ENCODE measurements around the gene LDHD. TPM values are rescaled to one million over a fixed set of nuclear protein-coding genes. Genes with fewer than 3 reads are reported as not detected.

The LDHD gene
- total RNA-seq, 4 donors from 2014 or later, result 2.5 to 37.0 (median 22.4) TPM

- Histone ChIP-seq H3K36me3 (peaks cover 0 to 7% (median 0%) of the 10 kb centered on the region in 3 donors), H3K4me1 (peaks cover 0 to 38% (median 3%) of the 10 kb centered on the region in 4 donors), H3K27me3 (no peaks in the 10 kb centered on the region), H3K4me3 (no peak overlapping the region), H3K27ac (peak overlapping the region; percentile 43 to 59 (median 50)), H3K9me3 (no peaks in the 10 kb centered on the region)
- peak in 2 of 3 donors; percentile 37 to 75 for DNase-seq
- no peak for TF ChIP-seq POLR2A (IDR thresholded peaks at IDR 0.05)
- no peak for TF ChIP-seq CTCF (IDR thresholded peaks at IDR 0.05)
Measured at GRCh38 chr16:75099738-75100602, 16.6 kb downstream of the LDHD start.

GRCh38 chr16:75099075-75099667 lies 17.4 kb downstream of the LDHD start:
- Histone ChIP-seq H3K36me3 (peaks cover 0 to 15% (median 0%) of the 10 kb centered on the region in 3 donors), H3K4me1 (peaks cover 0 to 32% (median 3%) of the 10 kb centered on the region in 4 donors), H3K9me3 (no peaks in the 10 kb centered on the region), H3K27me3 (no peaks in the 10 kb centered on the region), H3K27ac (peak overlapping the region; percentile 43 to 59 (median 50)), H3K4me3 (no peak overlapping the region)
- DNase-seq, result no peak
- TF ChIP-seq POLR2A (IDR thresholded peaks at IDR 0.05) (no peak), CTCF (IDR thresholded peaks at IDR 0.05) (no peak)

GRCh38 chr16:75097941-75098901 lies 18.4 kb downstream of the LDHD start:
- no peak for DNase-seq
- no peak for TF ChIP-seq CTCF (IDR thresholded peaks at IDR 0.05)
- TF ChIP-seq POLR2A (IDR thresholded peaks at IDR 0.05), result no peak
- Histone ChIP-seq H3K4me3 (no peak overlapping the region), H3K9me3 (no peaks in the 10 kb centered on the region), H3K4me1 (peaks cover 0 to 40% (median 3%) of the 10 kb centered on the region in 4 donors), H3K36me3 (peaks cover 0 to 16% (median 0%) of the 10 kb centered on the region in 3 donors), H3K27me3 (no peaks in the 10 kb centered on the region), H3K27ac (peak overlapping the region in 3 of 4 donors; percentile 43 to 59 (median 55))

GRCh38 chr16:75097191-75097761 lies 19.3 kb downstream of the LDHD start:
- DNase-seq, result no peak

More at GRCh38 chr16:75097191-75097761, 19.3 kb downstream of the LDHD start:
- H3K27ac ChIP-seq, result no peak overlapping the region
- no peaks in the 10 kb centered on the region for H3K9me3 ChIP-seq
- no peak overlapping the region for H3K4me3 ChIP-seq
- peaks cover 0 to 42% (median 3%) of the 10 kb centered on the region in 4 donors for H3K4me1 ChIP-seq
- H3K27me3 ChIP-seq, result no peaks in the 10 kb centered on the region
- TF ChIP-seq CTCF (IDR thresholded peaks at IDR 0.05) (no peak), POLR2A (IDR thresholded peaks at IDR 0.05) (no peak)
- peaks cover 0 to 16% (median 0%) of the 10 kb centered on the region in 3 donors for H3K36me3 ChIP-seq

Data from Peyer's patch (tissue), 4 donors.